Urinary bladder (tissue), 4 donors: ENCODE measurements around the gene CRTC2. TPM values are rescaled to one million over a fixed set of nuclear protein-coding genes. Genes with fewer than 3 reads are reported as not detected.
"Not testable (repeated sequence)": the region's sequence is repeated elsewhere in the genome, so short reads cannot be mapped to it uniquely, and the experiment has no call there.

Experiments used
- DNase-seq: peaks from one replicate; pipeline ENCODE4 v3.0.0-alpha.2; 2015; ENCODE audit errors: extremely low spot score
- H3K27ac ChIP-seq: one replicate; pipeline ENCODE4 v1.5.1; 2013; ENCODE audit warnings: low read depth, mild to moderate bottlenecking, moderate library complexity
- H3K36me3 ChIP-seq: one replicate; pipeline ENCODE4 v1.6.1; 2013; ENCODE audit warnings: mild to moderate bottlenecking, moderate library complexity; ENCODE audit not compliant: insufficient read depth
- H3K4me1 ChIP-seq: one replicate; pipeline ENCODE4 v1.6.1; 2013; ENCODE audit warnings: mild to moderate bottlenecking, moderate library complexity; ENCODE audit not compliant: insufficient read depth
- H3K4me3 ChIP-seq: one replicate; pipeline ENCODE4 v1.5.1; 2013; ENCODE audit warnings: low read depth, low read length
- WGBS: extraction: QIAGEN DNeasy Blood & Tissue Kit; methylation state at CpG from one replicate; pipeline ENCODE4 v1.1.7; 2013; 5-methylcytosine and 5-hydroxymethylcytosine counted together
- polyA plus RNA-seq: library from polyadenylated mRNA; stranded (reverse); fragments of 200-250 nt; gene quantifications from one replicate; pipeline ENCODE4 v1.2.3, GENCODE V29; 2013
- total RNA-seq: library from RNA; depleted of rRNA; stranded (reverse); fragments of >200 nt; gene quantifications from one replicate; pipeline ENCODE4 v1.2.3, GENCODE V29; 2014
- donor health status: healthy with polysubstance abuse.
- donor health status: healthy.

The CRTC2 gene
- total and polyA plus RNA-seq, 2 donors = 4.3 to 29.8 TPM

DNA sequence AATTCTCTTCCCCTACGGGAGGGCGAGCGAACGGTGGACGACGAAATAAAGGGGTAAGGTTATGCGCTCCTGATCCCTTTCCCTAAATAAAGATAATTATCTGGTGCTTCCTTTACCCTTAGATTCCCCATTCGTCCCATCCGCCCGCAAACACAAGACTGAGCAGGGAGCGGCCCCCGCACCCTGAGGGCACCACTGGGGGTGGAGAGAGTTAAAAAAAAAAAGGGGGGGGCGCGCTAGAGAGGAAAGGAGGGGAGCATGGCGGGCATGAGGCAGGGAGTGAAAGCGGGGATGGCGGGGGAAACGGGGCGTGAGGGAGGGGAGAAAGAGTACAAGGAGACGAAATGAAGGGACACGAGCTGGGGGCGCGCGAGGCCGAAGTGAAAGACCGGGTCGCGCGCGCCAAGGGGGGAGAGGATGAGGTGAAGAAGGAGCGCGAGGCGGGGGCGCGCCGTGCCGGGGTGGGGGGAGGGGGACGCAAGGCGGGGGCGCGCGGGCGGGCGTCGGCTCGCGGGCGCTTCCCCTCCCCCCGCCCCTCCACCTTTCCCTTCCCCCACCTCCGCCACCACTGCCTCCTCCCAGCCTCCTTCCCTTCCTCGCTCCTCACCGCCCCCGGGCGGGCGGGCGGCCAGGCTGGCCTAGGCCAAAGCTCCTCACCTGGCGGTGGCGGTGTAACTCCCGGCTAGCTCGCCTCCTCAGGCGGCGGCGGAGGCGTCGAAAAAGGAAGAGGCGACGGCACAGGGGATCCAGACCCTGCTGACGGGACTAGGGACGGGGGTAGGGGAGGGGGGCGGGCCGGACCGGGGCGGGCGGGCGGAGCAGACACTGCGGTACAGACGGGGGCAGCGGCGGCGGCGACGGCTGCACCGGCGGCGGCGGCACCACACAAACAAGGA is 36.1 kb downstream of the CRTC2 start:
- peaks cover 2% of the 10 kb centered on the region for H3K4me1 ChIP-seq
- H3K27ac ChIP-seq = peak overlapping the region; percentile 73
- peaks cover 1% of the 10 kb centered on the region for H3K36me3 ChIP-seq
- H3K4me3 ChIP-seq = peak overlapping the region; percentile 97
- DNase-seq = no peak
- WGBS = under 1% methylated on average over 81 of the region's 86 CpGs

DNA sequence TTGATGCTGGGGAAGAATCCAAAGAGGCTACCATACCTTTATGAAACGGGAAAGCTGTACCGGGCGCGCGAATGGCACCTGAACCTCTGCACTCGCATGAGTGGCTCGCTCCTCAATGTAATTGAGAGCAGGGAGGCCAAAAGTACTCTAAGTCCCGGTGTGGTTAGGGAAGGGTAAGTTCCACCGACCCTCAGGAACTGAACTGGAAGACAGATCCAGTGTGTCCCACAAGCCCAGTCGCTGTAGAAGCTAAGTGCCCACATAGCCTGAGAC is 36.7 kb downstream of the CRTC2 start:
- Histone ChIP-seq H3K4me3 (peak overlapping the region; percentile 97), H3K36me3 (peaks cover 1% of the 10 kb centered on the region), H3K27ac (no peak overlapping the region), H3K4me1 (peaks cover 2% of the 10 kb centered on the region)
- 4% methylated on average over 10 of the region's 10 CpGs for WGBS
- no peak for DNase-seq

DNA sequence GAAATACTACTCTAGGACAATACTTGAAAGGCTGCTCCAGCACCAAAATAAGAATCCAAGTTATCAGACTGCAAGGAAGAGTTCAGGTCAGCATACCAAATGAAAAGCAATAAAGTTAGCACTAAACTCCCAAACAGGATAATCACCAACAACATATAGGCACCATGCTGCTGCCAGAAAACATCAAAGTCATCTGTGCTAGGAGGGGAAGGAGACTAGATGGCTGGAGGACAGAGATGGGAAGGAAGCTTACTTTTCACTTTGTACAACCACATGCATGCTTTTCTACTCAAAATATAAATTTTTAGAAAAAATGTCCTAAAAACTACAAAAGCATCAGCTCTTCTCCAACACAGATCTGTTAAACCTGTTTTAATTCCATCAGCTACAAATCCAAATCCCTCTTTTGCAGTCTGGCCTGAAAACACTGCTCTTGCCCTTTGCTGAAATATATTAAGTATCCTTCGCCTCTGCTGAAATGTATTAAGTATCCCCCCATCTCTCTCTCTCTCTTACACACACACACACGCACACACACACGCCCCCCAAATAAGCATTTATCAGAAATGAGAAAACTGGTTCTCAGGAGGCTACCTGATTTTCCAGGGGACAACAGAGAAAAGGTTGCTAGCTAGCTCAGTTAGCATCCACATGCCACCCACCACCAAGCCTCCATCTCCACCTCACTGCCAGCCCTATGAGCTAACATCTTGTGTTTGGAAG is 37.2 kb downstream of the CRTC2 start:
- Histone ChIP-seq H3K4me1 (peaks cover 2% of the 10 kb centered on the region), H3K27ac (no peak overlapping the region)
- WGBS = 34% methylated on average over 3 of the region's 3 CpGs

DNA sequence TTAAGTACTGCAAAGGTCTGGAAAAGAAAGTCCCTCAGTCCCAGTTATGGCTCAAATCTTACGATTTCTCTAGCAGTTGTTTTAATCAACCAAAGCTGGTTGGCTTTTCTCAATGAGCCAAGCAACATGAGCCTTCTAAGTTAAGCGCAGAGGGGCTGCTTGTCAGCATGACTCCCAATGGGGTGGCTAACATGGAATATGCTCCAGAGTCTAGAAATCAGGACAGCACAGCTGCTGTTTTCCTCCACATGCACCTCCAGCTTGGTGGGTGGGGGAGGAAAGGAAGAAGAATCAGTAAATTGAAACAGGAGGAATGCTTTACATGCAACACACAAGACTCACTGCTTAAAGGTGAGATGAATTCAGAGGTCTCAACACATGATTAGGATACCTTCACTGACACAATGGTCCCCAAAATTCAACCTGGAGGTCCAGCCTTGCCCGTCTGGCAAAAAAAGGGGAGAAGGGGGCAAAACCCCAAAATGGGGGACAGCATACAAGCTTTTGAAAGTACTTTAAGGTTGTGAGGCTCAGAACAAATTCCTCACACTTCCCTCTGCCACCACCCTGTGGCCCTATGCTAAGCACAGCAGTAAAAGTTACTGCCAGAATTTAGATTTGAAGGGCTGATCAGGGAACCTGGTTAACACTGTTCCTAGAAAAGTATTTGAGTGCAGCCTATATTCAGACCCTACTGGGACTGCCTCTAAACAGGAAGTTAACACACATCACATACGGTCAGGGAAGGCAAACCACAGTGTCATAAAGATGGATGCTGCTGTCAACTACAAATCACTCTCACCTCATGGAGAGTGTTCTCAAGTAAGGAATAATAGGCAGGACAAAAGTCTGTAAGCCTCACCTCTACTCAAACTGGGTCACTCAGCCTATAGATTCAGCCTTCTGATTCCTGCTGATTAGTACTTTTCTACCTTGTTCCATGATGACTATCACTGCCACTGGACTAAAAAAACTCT is 38.2 kb downstream of the CRTC2 start:
- H3K4me3 ChIP-seq = no peak overlapping the region
- no peak overlapping the region for H3K27ac ChIP-seq

More for the DNA sequence above, 37.2 kb downstream of the CRTC2 start:
- H3K4me3 ChIP-seq = peak overlapping the region; percentile 97
- peaks cover 1% of the 10 kb centered on the region for H3K36me3 ChIP-seq
- DNase-seq = no peak

DNA sequence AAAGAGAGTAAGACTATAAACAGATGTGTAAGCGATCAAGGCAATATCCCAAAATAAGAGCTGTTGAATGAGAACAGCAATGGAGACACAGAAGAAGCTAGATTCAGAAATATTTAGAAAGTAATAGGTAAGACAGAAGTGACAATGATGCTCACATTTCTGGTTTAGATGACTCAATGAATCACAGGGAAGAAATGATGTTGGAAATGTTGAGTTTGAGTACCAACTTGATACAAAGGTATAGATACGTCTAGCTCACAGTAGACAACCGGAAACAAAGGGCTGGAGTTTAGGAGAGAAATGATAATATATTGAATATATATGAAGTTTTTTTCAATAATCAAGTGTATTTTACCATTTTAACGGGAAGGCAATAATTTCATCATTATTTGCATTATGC is 42.1 kb downstream of the CRTC2 start:
- H3K27ac ChIP-seq = no peak overlapping the region
- 81% methylated on average over 4 of the region's 4 CpGs for WGBS
- H3K4me3 ChIP-seq = no peak overlapping the region
- H3K36me3 ChIP-seq = peaks cover 1% of the 10 kb centered on the region
- H3K4me1 ChIP-seq = peaks cover 2% of the 10 kb centered on the region
- no peak for DNase-seq

More for the DNA sequence above, 38.2 kb downstream of the CRTC2 start:
- WGBS = 40% methylated on average over 4 of the region's 4 CpGs
- Histone ChIP-seq H3K4me1 (peaks cover 2% of the 10 kb centered on the region), H3K36me3 (peaks cover 1% of the 10 kb centered on the region)
- DNase-seq = no peak

DNA sequence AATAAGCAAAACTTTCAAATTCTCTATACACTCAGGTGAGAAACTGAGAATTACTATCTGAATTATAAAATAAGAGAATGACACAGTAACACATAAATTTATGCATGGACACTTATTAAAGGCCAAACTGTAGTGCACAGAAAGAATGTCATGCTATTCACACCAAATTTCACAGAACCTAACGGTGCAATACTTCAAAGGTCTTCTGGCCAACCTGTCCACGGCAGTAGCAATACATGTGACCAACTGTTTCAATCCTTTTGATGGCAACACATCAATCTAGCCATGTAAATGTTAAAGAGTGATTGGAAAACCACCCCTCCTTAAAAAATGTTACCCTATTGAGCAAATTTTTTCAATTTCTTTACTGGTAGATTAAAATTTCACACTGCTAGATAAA is 46.1 kb downstream of the CRTC2 start:
- no peaks in the 10 kb centered on the region for H3K4me1 ChIP-seq

DNA sequence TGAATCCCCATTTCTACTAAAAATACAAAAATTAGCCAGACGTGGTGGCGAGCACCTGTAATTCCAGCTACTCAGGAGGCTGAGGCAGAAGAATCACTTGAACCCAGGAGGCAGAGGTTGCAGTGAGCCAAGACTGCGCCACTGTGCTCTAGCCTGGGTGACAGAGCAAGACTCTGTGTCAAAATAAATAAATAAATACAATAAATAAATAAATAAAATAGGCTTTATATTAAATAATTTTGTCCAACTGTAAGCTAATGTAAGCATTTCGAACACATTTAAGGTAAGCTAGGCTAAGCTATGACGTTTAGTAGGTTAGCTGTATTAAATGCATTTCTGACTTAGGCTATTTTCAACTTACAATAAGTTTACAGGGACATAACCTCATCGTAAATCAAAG is 47.9 kb downstream of the CRTC2 start:
- not testable (repeated sequence) for H3K27ac ChIP-seq, H3K4me1 ChIP-seq, H3K36me3 ChIP-seq, H3K4me3 ChIP-seq, DNase-seq
- 87% methylated on average over 6 of the region's 6 CpGs for WGBS

More for the DNA sequence above, 46.1 kb downstream of the CRTC2 start:
- Histone ChIP-seq H3K36me3 (no peaks in the 10 kb centered on the region), H3K4me3 (no peak overlapping the region), H3K27ac (no peak overlapping the region)
- 83% methylated on average over 2 of the region's 2 CpGs for WGBS
- no peak for DNase-seq

DNA sequence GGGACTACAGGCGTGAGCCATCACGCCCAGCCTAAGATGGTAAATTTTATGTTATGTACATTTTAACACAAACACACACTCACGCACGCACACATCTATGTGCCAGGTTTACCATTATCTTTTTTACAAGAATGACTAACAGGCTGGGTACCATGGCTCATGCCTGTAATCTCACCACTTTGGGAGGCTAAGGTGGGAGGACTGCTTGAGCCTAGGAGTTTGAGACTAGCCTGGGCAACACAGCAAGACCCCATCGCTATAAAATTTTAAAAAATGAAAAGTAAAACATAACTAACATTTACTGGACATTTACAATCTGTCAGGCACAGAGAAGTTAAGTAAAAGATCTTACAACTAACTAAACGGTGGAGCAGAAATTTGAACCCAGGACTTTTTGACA is 50.3 kb downstream of the CRTC2 start:
- no peak overlapping the region for H3K27ac ChIP-seq
- WGBS = 93% methylated on average over 6 of the region's 6 CpGs
- H3K36me3 ChIP-seq = no peaks in the 10 kb centered on the region
- H3K4me1 ChIP-seq = no peaks in the 10 kb centered on the region
- H3K4me3 ChIP-seq = no peak overlapping the region
- no peak for DNase-seq

DNA sequence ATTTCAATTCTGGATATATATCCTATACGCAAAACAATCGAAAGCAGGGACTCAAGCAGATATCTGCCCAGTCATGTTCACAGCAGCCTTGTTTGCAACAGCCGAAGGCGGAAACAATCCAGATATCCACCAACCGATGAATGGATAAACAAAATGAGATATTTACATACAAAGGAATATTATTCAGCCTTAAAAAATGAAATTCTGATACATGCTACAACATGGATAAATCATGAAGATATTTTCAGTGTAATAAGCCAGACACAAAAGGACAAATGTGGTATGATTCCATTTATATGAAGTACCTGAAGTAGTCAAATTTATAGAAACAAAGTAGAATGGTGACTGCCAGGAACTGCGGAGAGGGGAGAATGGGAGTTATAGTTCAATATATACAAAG is 51.3 kb downstream of the CRTC2 start:
- H3K27ac ChIP-seq = no peak overlapping the region
- H3K4me1 ChIP-seq = no peaks in the 10 kb centered on the region
- WGBS = 97% methylated on average over 6 of the region's 6 CpGs
- H3K36me3 ChIP-seq = no peaks in the 10 kb centered on the region
- no peak overlapping the region for H3K4me3 ChIP-seq
- DNase-seq = no peak

DNA sequence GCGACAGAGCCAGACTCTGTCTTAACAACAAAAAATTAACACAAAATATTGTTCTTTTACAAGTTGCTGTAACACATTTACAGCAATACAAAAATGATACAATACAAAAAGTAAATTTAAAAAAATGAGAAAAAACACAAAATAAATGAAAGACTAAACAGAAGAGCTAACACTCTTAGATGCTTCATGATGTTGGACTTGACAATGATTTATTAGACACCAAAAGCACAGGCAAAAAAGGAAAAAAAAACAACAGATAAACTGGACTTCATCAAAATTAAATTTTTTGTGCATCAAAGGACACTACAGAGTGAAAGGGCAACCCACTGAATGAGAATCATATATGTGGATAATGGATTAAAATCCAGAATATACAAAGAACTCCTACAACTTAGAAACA is 52.0 kb downstream of the CRTC2 start:
- Histone ChIP-seq H3K27ac (no peak overlapping the region), H3K4me1 (no peaks in the 10 kb centered on the region), H3K4me3 (no peak overlapping the region), H3K36me3 (no peaks in the 10 kb centered on the region)
- DNase-seq = no peak
- WGBS = 94% methylated on average over 1 of the region's 1 CpG

DNA sequence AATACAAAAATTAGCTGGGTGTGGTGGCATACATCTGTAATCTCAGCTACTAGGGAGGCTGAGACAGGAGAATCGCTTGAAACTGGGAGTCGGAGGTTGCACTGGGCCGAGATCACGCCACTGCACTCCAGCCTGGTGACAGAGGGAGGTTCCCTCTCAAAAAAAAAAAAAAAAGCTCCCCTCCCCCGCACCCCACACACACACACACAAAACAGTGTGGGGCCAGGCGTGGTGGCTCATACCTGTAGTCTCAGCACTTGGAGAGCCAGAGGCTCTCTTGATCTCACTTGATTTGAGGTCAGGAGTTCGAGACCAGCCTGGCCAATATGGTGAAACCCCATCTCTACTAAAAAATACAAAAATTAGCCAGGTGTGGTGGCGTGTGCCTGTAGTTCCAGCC is 52.5 kb downstream of the CRTC2 start:
- H3K4me3 ChIP-seq, DNase-seq, H3K36me3 ChIP-seq, H3K4me1 ChIP-seq, H3K27ac ChIP-seq: not testable (repeated sequence)
- 96% methylated on average over 8 of the region's 8 CpGs for WGBS

DNA sequence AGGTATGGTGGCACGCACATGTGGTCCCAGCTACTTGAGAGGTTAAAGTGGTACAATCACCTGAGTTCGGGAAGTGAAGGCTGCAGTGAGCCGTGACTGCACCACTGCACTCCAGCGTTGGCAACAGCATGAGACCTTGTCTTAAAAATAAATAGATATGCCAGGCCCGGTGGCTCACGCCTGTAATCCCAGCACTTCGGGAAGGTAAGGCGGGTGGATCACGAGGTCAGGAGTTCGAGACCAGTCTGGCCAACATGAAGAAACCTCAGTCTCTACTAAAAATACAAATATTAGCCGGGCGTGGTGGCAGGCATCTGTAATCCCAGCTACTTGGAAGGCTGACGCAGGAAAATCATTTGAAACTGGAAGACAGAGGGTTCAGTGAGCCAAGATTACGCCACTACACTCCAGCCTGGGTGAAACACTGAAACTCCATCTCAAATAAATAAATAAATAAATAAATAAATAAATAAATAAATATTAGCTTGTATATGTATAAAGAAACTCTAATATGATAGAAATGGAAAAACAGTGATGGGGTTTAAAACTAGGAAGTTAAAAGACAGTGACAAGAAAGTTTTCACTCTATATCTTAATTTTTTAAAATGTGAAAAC is 54.5 kb downstream of the CRTC2 start:
- DNase-seq = no peak
- 84% methylated on average over 14 of the region's 14 CpGs for WGBS
- no peaks in the 10 kb centered on the region for H3K36me3 ChIP-seq
- H3K4me1 ChIP-seq = no peaks in the 10 kb centered on the region
- no peak overlapping the region for H3K4me3 ChIP-seq
- no peak overlapping the region for H3K27ac ChIP-seq

DNA sequence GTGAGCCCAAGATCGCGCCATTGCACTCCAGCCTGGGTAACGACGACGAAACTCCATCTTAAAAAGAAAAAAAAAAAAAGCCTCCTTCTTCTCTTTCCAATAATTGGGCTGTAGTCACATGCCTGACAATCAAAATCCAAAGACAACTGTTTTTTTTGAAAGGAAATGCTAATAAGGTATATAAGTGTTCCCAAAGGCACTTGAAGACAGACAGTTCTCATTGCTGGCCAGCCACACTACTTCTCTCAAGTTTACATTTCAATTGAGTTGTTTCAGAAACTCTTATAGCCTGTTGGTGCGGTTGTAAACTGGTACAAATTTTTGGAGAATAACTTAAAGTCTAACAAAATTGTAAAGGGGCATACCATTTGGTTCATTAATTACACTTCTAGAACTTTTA is 58.9 kb downstream of the CRTC2 start:
- Histone ChIP-seq H3K4me3 (no peak overlapping the region), H3K36me3 (no peaks in the 10 kb centered on the region), H3K4me1 (no peaks in the 10 kb centered on the region), H3K27ac (no peak overlapping the region)
- no peak for DNase-seq
- 95% methylated on average over 6 of the region's 6 CpGs for WGBS
